CD4-positive, alpha-beta T cell treated with Interleukin-4 for 1 hour (primary cell): ENCODE measurements around the gene NR5A2.

Experiments
- DNase-seq, 2 donors: peaks; one replicate each; pipeline ENCODE4 v3.0.0-alpha.2; 2020 to 2022

The NR5A2 gene

DNA sequence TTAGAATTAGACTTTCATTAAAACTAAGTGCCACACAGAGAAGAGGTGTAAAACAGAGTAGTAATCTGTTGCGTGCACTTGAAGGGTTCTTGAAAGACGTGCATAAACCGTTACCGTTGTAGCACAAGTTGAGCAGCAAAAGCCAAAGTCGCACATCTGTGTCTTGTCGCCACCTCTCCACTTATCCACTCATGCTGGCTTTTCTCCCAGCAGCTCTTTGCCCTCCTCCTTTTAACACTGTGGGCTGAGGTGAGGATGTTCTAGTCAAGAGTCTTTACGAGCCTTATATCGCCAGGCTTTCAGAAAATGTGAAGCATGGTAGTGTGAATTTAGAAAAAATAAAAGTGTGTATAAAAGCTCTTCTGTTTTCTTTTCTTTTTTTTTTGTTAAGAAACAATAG is 48.0 kb downstream of the NR5A2 start:
- no peak for DNase-seq

DNA sequence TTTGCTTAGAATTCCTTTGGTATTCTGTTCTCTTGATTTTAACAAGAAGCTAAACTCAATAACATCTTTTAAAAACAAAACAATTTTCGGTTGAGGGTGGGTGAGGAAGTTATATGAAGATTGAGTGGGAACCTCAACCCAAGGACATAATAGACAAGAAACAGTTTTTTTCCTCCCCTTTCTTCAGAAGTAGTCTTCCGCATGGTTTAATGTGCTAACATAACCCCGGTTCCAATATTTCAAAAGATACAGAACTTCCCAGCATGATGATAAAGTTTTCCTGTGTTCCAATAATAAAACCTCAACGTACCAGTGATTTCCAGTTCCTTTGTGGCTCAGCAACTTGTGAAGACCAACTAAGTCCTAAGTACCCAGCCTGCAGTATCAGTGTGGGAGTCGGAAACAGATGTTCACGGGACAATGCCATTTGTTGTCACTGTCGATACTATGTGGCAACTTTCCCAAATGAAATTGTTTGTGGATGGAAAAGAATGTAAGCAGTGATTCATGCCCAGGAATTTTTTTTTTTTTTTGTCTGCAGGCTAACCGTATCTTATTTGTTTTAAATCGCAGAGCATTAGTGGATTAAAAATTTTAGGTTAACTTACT is 48.5 kb downstream of the NR5A2 start:
- DNase-seq = no peak

DNA sequence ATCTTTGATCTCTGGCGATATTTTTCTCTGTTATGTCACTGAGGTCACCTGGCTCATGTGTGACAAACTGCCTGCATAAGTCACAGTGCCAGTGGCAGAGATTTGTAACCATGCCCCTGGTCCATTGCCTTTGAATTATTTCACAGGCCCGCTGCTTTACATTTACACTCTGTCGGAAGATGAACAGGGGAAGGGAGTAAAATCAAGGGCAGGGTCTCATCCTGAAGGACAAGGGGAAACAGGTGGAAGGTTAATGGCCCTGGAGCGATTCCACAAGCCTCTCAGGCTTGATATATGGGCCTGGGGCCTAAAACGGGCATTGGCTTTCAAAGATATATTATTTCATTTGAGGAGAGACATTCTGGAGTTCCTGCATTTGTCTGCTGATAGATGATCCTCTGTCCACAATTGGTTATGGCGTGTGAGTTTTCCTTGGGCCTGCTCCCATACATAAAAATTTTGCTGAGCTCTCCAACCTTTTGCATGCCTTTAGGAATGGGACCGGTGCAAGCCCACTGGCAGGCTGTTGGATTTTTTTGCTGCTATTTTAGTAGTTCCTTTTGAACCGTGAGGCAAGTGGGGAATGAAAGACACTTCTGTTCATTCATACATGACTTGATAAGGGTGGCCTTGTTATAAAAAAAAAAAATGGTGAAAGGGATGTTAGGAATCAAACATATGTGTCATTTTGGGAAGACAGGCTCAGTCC is 51.9 kb downstream of the NR5A2 start:
- no peak for DNase-seq

GRCh38 chr1:200081151-200081968 is 53.9 kb downstream of the NR5A2 start:
- DNase-seq = no peak

GRCh38 chr1:200081969-200082245 is 54.4 kb downstream of the NR5A2 start:
- DNase-seq = no peak

- DNase-seq = no peak
Measured at GRCh38 chr1:200082329-200082728, 54.8 kb downstream of the NR5A2 start.

DNA sequence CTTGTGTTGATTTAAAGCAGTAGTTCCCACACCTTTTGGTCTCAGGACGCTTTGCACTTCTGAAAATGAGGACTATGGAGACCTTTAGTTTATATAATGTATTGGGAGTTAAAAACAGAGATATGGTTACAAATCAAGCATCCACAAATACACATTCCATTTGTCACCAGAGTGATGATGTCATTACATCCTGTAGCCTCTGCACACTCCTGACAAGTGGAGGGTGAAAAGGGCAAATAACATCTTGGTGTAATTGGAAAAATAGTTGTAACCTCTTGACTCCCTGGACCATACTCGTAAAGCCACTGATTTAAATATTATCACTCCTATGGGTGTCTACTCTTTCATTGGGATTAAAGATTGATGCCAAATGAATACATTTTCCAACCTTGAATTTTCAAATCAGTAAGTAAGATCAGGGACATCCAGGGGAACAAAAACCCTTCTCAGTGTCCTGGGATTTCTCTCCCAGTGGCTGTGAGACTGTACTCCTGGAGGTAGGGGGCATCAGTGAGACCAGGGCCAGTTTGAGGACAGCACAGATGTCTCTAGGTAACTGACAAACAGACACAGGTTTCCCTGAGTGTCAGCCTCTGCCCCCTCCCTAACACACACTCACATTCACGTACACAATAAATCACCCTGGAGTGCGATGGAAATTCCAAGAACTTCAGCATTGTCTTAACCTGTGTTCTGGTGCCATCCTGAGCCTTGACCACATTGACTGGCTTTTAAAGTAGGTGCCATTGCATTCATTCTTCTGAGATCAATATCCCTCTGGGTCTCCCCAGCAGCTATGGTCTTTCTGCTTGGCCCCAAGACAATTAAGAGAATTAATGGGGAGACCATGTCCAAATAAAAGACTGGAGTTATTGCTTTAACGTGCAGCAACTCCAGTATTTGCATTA is 63.0 kb downstream of the NR5A2 start:
- no peak for DNase-seq

- DNase-seq = no peak
Measured at GRCh38 chr1:200095057-200095577, 67.6 kb downstream of the NR5A2 start.

- no peak for DNase-seq
Measured at GRCh38 chr1:200096774-200097173, 69.3 kb downstream of the NR5A2 start.

DNA sequence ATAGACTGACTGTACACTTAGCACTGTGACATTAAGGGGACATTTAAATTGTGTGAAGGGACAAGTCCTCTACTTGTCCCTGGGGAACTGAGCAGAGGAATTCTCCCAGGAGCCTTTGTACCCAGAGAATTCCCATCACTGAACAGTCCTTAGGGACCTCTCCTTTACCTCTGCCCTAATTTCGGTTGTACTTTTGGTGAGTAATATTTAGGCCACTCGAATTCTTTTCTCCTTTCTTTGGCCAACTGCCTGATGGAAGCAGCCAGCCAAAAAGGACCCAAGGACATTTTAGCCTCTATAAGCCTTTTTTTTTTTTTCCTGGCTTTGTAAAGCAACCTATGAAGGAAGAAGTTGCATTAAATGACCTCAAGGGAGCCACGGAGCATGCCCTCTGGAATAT is 71.5 kb downstream of the NR5A2 start:
- DNase-seq = no peak

- no peak for DNase-seq
Measured at GRCh38 chr1:200103966-200104583, 76.6 kb downstream of the NR5A2 start.

DNA sequence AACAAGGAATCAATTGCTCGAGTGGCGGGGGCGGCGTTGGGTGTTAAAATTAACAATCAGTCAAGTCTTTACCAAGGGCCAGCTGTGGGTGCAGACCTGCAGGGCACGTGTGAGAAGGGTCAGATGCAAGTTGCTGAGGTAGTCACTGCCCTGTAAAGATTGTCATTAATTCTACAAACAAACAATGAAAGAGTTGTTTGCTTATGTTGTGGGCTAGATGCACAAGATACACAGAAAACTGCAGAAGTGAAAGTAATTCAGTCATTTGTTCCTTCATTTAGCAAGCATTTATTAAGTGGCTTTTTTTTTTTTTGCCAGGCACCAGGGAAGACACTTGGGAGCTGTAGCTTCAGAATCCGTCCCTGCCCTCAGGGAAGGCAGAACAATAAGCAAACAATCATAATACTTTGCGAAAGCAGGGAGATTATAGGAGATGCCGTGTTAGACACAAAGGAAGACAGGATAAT is 79.5 kb downstream of the NR5A2 start:
- no peak for DNase-seq

- no peak for DNase-seq
Measured at GRCh38 chr1:200108659-200109058, 81.1 kb downstream of the NR5A2 start.

- DNase-seq = no peak
Measured at GRCh38 chr1:200112290-200112689, 84.8 kb downstream of the NR5A2 start.

GRCh38 chr1:200115532-200115931 is 88.0 kb downstream of the NR5A2 start:
- DNase-seq = no peak

- DNase-seq = no peak
Measured at GRCh38 chr1:200116324-200116723, 88.8 kb downstream of the NR5A2 start.

- DNase-seq = no peak
Measured at GRCh38 chr1:200118779-200119505, 91.4 kb downstream of the NR5A2 start.

DNA sequence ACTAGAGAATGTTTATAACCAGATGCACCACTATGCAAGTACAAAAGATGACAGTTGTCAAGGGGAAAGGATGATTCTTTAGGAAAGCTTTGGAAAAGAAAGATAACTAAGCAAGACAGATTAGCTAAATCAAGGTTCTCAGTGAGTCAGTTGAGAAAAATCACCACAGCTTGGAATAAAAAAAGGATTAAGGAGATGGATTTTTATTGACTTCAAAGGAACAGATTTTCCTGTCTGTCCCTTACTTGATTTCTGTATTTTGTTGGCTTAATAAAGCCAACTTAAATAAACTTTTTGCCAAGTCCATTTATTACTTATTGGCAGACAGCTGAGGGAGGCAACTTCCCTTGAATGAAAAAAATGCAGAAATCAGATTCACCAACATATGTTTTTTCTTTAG is 93.9 kb downstream of the NR5A2 start:
- DNase-seq = no peak

GRCh38 chr1:200124309-200124708 is 96.8 kb downstream of the NR5A2 start:
- no peak for DNase-seq

GRCh38 chr1:200128081-200128480 is 100.6 kb downstream of the NR5A2 start:
- DNase-seq = no peak
